IMR-90 (cell line): Measurements from ENCODE around the gene NXN. TPM values are rescaled to one million over a fixed set of nuclear protein-coding genes. Genes with fewer than 3 reads are reported as not detected.

ENCODE experiments used
- ATAC-seq: fragments of 200-7000 bp; cut with Tn5 transposase; 2 replicates; pipeline ENCODE4 v1.9.1; 2020; ENCODE audit warnings: low read depth, mild to moderate bottlenecking, moderate library complexity
- BruUV-seq: library from RNA; stranded (reverse); fragments of 400-500 nt; replicated peaks from 2 replicates; lab custom pipeline; 2021; lab: Mats Ljungman, UMichigan
- CTCF ChIA-PET: fragments of 300-600 bp; formaldehyde crosslinking; extraction: SDS; loops from one replicate; lab custom pipeline; 2021; ENCODE audit warnings: antibody characterized with exemption; lab: Yijun Ruan, JAX
- POLR2A ChIA-PET: fragments of 300-600 bp; sonication (Branson Sonifier 250); formaldehyde crosslinking; loops from one replicate; lab custom pipeline; 2022; ENCODE audit warnings: antibody characterized with exemption; ENCODE audit not compliant: unreplicated experiment; lab: Charles Lee
- DNase-seq: peaks from one replicate; pipeline ENCODE4 v3.0.0; 2013
- H2AFZ ChIP-seq: replicated peaks from 2 replicates; pipeline ENCODE3; 2013; ENCODE audit warnings: low read length, mild to moderate bottlenecking; ENCODE audit not compliant: poor library complexity
- H2AK5ac ChIP-seq: 2 replicates; pipeline ENCODE4 v1.6.1; 2013; ENCODE audit warnings: low read depth, low read length, inconsistent platforms
- H2AK9ac ChIP-seq: replicated peaks from 2 replicates; pipeline ENCODE3; 2013; ENCODE audit warnings: mild to moderate bottlenecking, low read depth, low read length, moderate library complexity; ENCODE audit not compliant: poor library complexity
- H2BK120ac ChIP-seq: 2 replicates; pipeline ENCODE4 v1.6.1; 2013; ENCODE audit warnings: low read depth, low read length, inconsistent platforms
- H2BK15ac ChIP-seq: 3 replicates; pipeline ENCODE4 v1.6.1; 2013; ENCODE audit warnings: low read depth, low read length, inconsistent platforms
- H2BK20ac ChIP-seq: 2 replicates; pipeline ENCODE4 v1.6.1; 2013; ENCODE audit warnings: low read depth, mild to moderate bottlenecking, inconsistent platforms, low read length, moderate library complexity
- H2BK5ac ChIP-seq: 2 replicates; pipeline ENCODE4 v1.6.1; 2013; ENCODE audit warnings: mild to moderate bottlenecking, low read depth, low read length, inconsistent platforms; ENCODE audit not compliant: poor library complexity, severe bottlenecking
- H3K14ac ChIP-seq: replicated peaks from 2 replicates; pipeline ENCODE4 v1.6.1; 2013; ENCODE audit warnings: low read depth, low read length, inconsistent platforms
- H3K18ac ChIP-seq: 2 replicates; pipeline ENCODE4 v1.6.1; 2013; ENCODE audit warnings: low read depth, low read length, control low read depth
- H3K23ac ChIP-seq: 2 replicates; pipeline ENCODE4 v1.6.1; 2013; ENCODE audit warnings: low read depth, low read length, inconsistent platforms
- H3K27ac ChIP-seq: 2 replicates; pipeline ENCODE4 v1.5.1; 2013; ENCODE audit warnings: mild to moderate bottlenecking, control low read depth, low read length; ENCODE audit not compliant: insufficient read depth
- H3K27me3 ChIP-seq: 2 replicates; pipeline ENCODE4 v1.6.1; 2013; ENCODE audit warnings: low read length; ENCODE audit not compliant: control insufficient read depth, insufficient read depth
- H3K36me3 ChIP-seq: 2 replicates; pipeline ENCODE4 v1.6.1; 2013; ENCODE audit warnings: low read length, mixed read lengths; ENCODE audit not compliant: control insufficient read depth, insufficient read depth
- H3K4ac ChIP-seq: 2 replicates; pipeline ENCODE4 v1.6.1; 2013; ENCODE audit warnings: low read depth, low read length, inconsistent platforms
- H3K4me1 ChIP-seq: 2 replicates; pipeline ENCODE4 v1.6.1; 2013; ENCODE audit warnings: low read length, mixed read lengths; ENCODE audit not compliant: control insufficient read depth, insufficient read depth
- H3K4me2 ChIP-seq: 2 replicates; pipeline ENCODE4 v1.6.1; 2013; ENCODE audit warnings: low read depth, mild to moderate bottlenecking, control low read depth, low read length, moderate library complexity
- H3K4me3 ChIP-seq: 2 replicates; pipeline ENCODE4 v1.5.1; 2013; ENCODE audit warnings: low read depth, mild to moderate bottlenecking, control low read depth, low read length, moderate library complexity; ENCODE audit not compliant: insufficient read depth
- H3K56ac ChIP-seq: 2 replicates; pipeline ENCODE4 v1.6.1; 2013; ENCODE audit warnings: low read length, inconsistent platforms; ENCODE audit not compliant: insufficient read depth; ENCODE audit errors: extremely low read depth
- H3K79me1 ChIP-seq, 2 experiments: 2 replicates each; pipeline ENCODE4 v1.6.1; 2013; ENCODE audit warnings: low read length in 2 of 2, inconsistent platforms in 1 of 2, low read depth in 1 of 2
- H3K9ac ChIP-seq: 2 replicates; pipeline ENCODE4 v1.6.1; 2013; ENCODE audit warnings: low read depth, low read length, control low read depth
- H3K9me1 ChIP-seq: 2 replicates; pipeline ENCODE4 v1.6.1; 2013; ENCODE audit warnings: low read length, inconsistent platforms; ENCODE audit not compliant: insufficient read depth
- H3K9me3 ChIP-seq: 2 replicates; pipeline ENCODE4 v1.6.1; 2013; ENCODE audit warnings: low read length; ENCODE audit not compliant: control insufficient read depth, insufficient read depth
- H4K20me1 ChIP-seq: 2 replicates; pipeline ENCODE4 v1.6.1; 2013; ENCODE audit warnings: low read length, inconsistent platforms; ENCODE audit not compliant: insufficient read depth
- H4K5ac ChIP-seq: 2 replicates; pipeline ENCODE4 v1.6.1; 2013; ENCODE audit warnings: mild to moderate bottlenecking, low read depth, low read length, control low read depth
- H4K8ac ChIP-seq, 2 experiments: 2 replicates each; pipeline ENCODE4 v1.6.1; 2013; ENCODE audit warnings: low read depth in 2 of 2, low read length in 2 of 2, control low read depth in 1 of 2, inconsistent platforms in 1 of 2
- H4K91ac ChIP-seq: 2 replicates; pipeline ENCODE4 v1.6.1; 2013; ENCODE audit warnings: low read depth, low read length, inconsistent platforms; ENCODE audit not compliant: insufficient read depth
- BHLHE40 ChIP-seq: fragments of 150-350 bp; IDR thresholded peaks from 2 replicates; pipeline ENCODE4 v1.6.1; 2016; ENCODE audit warnings: mild to moderate bottlenecking, low read depth, low read length
- CEBPB ChIP-seq: IDR thresholded peaks from 2 replicates; pipeline ENCODE4 v1.6.1; 2012; ENCODE audit warnings: low read depth, low read length, improper control_type of control experiment
- CHD1 ChIP-seq: IDR thresholded peaks from 2 replicates; pipeline ENCODE4 v1.6.1; 2012; ENCODE audit warnings: low read depth, low read length, improper control_type of control experiment
- FOS ChIP-seq: fragments of 150-350 bp; IDR thresholded peaks from 2 replicates; pipeline ENCODE4 v1.6.1; 2016; ENCODE audit warnings: low read depth, low read length
- MAZ ChIP-seq: IDR thresholded peaks from 2 replicates; pipeline ENCODE4 v1.6.1; 2012; ENCODE audit warnings: low read depth, mild to moderate bottlenecking, low read length, improper control_type of control experiment, moderate library complexity, borderline replicate concordance
- MXI1 ChIP-seq: IDR thresholded peaks from 2 replicates; pipeline ENCODE4 v1.6.1; 2012; ENCODE audit warnings: low read depth, mild to moderate bottlenecking, low read length, moderate library complexity, borderline replicate concordance
- NFE2L2 ChIP-seq: fragments of 150-350 bp; IDR thresholded peaks from 2 replicates; pipeline ENCODE4 v1.6.1; 2016; ENCODE audit warnings: low read depth, mild to moderate bottlenecking, low read length
- RAD21 ChIP-seq: IDR thresholded peaks from 2 replicates; pipeline ENCODE4 v1.6.1; 2012; ENCODE audit warnings: low read length, improper control_type of control experiment
- RCOR1 ChIP-seq: IDR thresholded peaks from 2 replicates; pipeline ENCODE4 v1.6.1; 2012; ENCODE audit warnings: mild to moderate bottlenecking, low read length, improper control_type of control experiment; ENCODE audit not compliant: insufficient replicate concordance
- RFX5 ChIP-seq: IDR thresholded peaks from 2 replicates; pipeline ENCODE4 v1.8.0; 2012; ENCODE audit warnings: low read depth, mild to moderate bottlenecking, low read length, moderate library complexity
- SMC3 ChIP-seq: fragments of 150-350 bp; IDR thresholded peaks from 2 replicates; pipeline ENCODE4 v1.6.1; 2016; ENCODE audit warnings: low read depth, mild to moderate bottlenecking, antibody characterized with exemption, low read length, moderate library complexity
- WGBS, 2 experiments: methylation state at CpG; one replicate each; pipeline versions ENCODE4 v1.1.5 to v1.1.7; 2013; ENCODE audit warnings: missing lambda C conversion rate in 2 of 2; ENCODE audit not compliant: insufficient read length in 1 of 2; ENCODE audit errors: extremely low coverage in 2 of 2; 5-methylcytosine and 5-hydroxymethylcytosine counted together
- dilution Hi-C: fragments of 300-500 bp; cut with HindIII; formaldehyde crosslinking; loops from one replicate; pipeline ENCODE4 v1.14.3; 2018; ENCODE audit warnings: low sequenced_read_pairs; ENCODE audit not compliant: unreplicated experiment
- in situ Hi-C: fragments of 300-500 bp; cut with MboI; formaldehyde crosslinking; loops from 3 replicates; pipeline ENCODE4 v1.14.3; 2019; ENCODE audit warnings: low sequenced_read_pairs, inconsistent platforms, mixed read lengths
- intact Hi-C: fragments of 100-400 bp; cut with micrococcal nuclease; formaldehyde crosslinking; loops from 2 replicates; pipeline ENCODE4 v1.10.0; 2022
- polyA plus RNA-seq, 3 experiments: library from polyadenylated mRNA; depleted of rRNA; stranded (reverse); fragments of >200 nt; gene quantifications; 2 replicates each; pipeline ENCODE4 v1.2.3, GENCODE V29; 2012; ENCODE audit warnings: low replicate concordance in 1 of 3
- total RNA-seq: library from RNA; depleted of rRNA; stranded (reverse); fragments of >200 nt; gene quantifications from 2 replicates; pipeline ENCODE4 v1.2.3, GENCODE V29; 2012
- TF ChIP-seq, protein P1 (sequence below): fragments of 150-350 bp; IDR thresholded peaks from 2 replicates; pipeline ENCODE4 v1.6.1; 2017; ENCODE audit warnings: mild to moderate bottlenecking, antibody characterized with exemption, low read length, low read depth
- TF ChIP-seq, protein P2 (sequence below): conservative IDR thresholded peaks from 2 replicates; pipeline ENCODE4 v1.5.1; 2012; ENCODE audit warnings: mild to moderate bottlenecking, low read depth, low read length, improper control_type of control experiment

NXN gene
- total and polyA plus RNA-seq, 2 of the 4 experiments (the other 2 are of a cell fraction): 52.5 to 116 TPM

DNA sequence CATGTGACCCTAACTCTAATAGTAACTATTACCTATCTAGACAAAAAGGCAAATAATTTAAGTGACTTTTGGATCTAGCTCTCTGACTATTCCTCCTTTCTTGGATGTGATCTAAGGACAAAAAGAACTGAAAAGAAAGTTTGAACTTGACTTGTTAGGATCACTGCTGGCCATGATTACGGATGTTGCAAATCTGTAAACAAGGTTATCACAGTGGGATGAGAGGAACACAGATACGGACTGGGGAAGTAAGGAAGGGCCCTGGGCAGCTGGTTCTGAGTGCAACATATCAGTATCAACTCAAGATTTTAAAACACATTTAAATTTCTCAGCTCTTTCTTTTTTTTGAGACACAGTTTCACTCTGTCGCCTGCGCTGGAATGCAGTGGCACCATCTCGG, 118.8 kb downstream of the NXN start:
- 95% methylated on average over 3 of the region's 5 CpGs; no CpG with 5 or more reads in 1 of the 2 experiments for WGBS, 2 experiments
- H3K27me3 ChIP-seq: no peaks in the 10 kb centered on the region
- in situ Hi-C loops: no loop called here

More for the DNA sequence above, 118.8 kb downstream of the NXN start:
- ATAC-seq: no peak
- no peak overlapping the region for H3K18ac ChIP-seq
- no peak overlapping the region for H2BK5ac ChIP-seq
- no peak overlapping the region for H3K23ac ChIP-seq
- no peak overlapping the region for H2AK5ac ChIP-seq
- no peak overlapping the region for H3K4ac ChIP-seq
- H4K20me1 ChIP-seq: peaks cover 53% of the 10 kb centered on the region
- TF ChIP-seq BHLHE40: no peak
- no peak for TF ChIP-seq MXI1
- no peak for TF ChIP-seq RFX5
- TF ChIP-seq RAD21: no peak
- TF ChIP-seq CEBPB: no peak
- no peak for TF ChIP-seq FOS
- no peak for TF ChIP-seq SMC3
- TF ChIP-seq RCOR1: no peak
- TF ChIP-seq, protein P1, sequence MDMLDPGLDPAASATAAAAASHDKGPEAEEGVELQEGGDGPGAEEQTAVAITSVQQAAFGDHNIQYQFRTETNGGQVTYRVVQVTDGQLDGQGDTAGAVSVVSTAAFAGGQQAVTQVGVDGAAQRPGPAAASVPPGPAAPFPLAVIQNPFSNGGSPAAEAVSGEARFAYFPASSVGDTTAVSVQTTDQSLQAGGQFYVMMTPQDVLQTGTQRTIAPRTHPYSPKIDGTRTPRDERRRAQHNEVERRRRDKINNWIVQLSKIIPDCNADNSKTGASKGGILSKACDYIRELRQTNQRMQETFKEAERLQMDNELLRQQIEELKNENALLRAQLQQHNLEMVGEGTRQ: no peak
- TF ChIP-seq, protein P2, sequence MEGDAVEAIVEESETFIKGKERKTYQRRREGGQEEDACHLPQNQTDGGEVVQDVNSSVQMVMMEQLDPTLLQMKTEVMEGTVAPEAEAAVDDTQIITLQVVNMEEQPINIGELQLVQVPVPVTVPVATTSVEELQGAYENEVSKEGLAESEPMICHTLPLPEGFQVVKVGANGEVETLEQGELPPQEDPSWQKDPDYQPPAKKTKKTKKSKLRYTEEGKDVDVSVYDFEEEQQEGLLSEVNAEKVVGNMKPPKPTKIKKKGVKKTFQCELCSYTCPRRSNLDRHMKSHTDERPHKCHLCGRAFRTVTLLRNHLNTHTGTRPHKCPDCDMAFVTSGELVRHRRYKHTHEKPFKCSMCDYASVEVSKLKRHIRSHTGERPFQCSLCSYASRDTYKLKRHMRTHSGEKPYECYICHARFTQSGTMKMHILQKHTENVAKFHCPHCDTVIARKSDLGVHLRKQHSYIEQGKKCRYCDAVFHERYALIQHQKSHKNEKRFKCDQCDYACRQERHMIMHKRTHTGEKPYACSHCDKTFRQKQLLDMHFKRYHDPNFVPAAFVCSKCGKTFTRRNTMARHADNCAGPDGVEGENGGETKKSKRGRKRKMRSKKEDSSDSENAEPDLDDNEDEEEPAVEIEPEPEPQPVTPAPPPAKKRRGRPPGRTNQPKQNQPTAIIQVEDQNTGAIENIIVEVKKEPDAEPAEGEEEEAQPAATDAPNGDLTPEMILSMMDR: no peak
- TF ChIP-seq MAZ: no peak
- TF ChIP-seq CHD1: no peak
- no peak for TF ChIP-seq NFE2L2
- H4K5ac ChIP-seq: no peak overlapping the region
- no peak overlapping the region for H2BK15ac ChIP-seq
- H3K9ac ChIP-seq: no peak overlapping the region
- no peak overlapping the region for H3K4me2 ChIP-seq
- no peak for DNase-seq
- H3K4me3 ChIP-seq: no peak overlapping the region
- ChIA-PET POLR2A (no interaction called here), CTCF (no interaction called here)
- no TSS peak for BruUV-seq
- no peak overlapping the region for H2AK9ac ChIP-seq
- H4K91ac ChIP-seq: no peak overlapping the region
- intact Hi-C loops (no loop called here), dilution Hi-C loops (no loop called here)
- peaks cover 12% of the 10 kb centered on the region; the same call in 1 of the 2 replicates for H3K9me1 ChIP-seq
- no peak overlapping the region for H2BK20ac ChIP-seq
- H3K14ac ChIP-seq: no peak overlapping the region
- peaks cover 9% of the 10 kb centered on the region for H3K4me1 ChIP-seq
- no peak overlapping the region for H2BK120ac ChIP-seq
- no peak overlapping the region for H3K56ac ChIP-seq
- peaks cover 27 to 44% of the 10 kb centered on the region in 2 experiments for H3K79me1 ChIP-seq
- H3K9me3 ChIP-seq: no peaks in the 10 kb centered on the region
- H3K27ac ChIP-seq: no peak overlapping the region
- peaks cover 15% of the 10 kb centered on the region for H3K36me3 ChIP-seq
- no peak overlapping the region for H4K8ac ChIP-seq
- no peak overlapping the region for H2AFZ ChIP-seq
